ENCODE results near the gene LINGO3.
A peak's percentile ranks its signal among the peaks of the same experiment; 100 is the strongest.

LINGO3 gene

GRCh38 chr19:2305452-2306280 lies 2.3 kb downstream of the LINGO3 start:
- no peak for DNase-seq (ENCODE audit: low spot score)

GRCh38 chr19:2303211-2303798 lies 4.6 kb downstream of the LINGO3 start:
- DNase-seq (ENCODE audit: low spot score), result no peak

- no peak for DNase-seq (ENCODE audit: low spot score)
Measured at GRCh38 chr19:2302319-2303210, 5.4 kb downstream of the LINGO3 start.

GRCh38 chr19:2300533-2300932 lies 7.4 kb downstream of the LINGO3 start:
- no peak for DNase-seq (ENCODE audit: low spot score)

GRCh38 chr19:2296141-2296540 lies 11.8 kb downstream of the LINGO3 start:
- DNase-seq (ENCODE audit: low spot score), result no peak

GRCh38 chr19:2294687-2295335 lies 13.1 kb downstream of the LINGO3 start:
- no peak for DNase-seq (ENCODE audit: low spot score)

GRCh38 chr19:2291185-2291751 lies 16.7 kb downstream of the LINGO3 start:
- DNase-seq (ENCODE audit: low spot score), result no peak

GRCh38 chr19:2290441-2291184 lies 17.3 kb downstream of the LINGO3 start:
- no peak for DNase-seq (ENCODE audit: low spot score)

GRCh38 chr19:2289714-2290435 lies 18.1 kb downstream of the LINGO3 start:
- peak; percentile 47 for DNase-seq (ENCODE audit: low spot score)

- DNase-seq (ENCODE audit: low spot score), result no peak
Measured at GRCh38 chr19:2288818-2289713, 18.9 kb downstream of the LINGO3 start.

GRCh38 chr19:2288338-2288817 lies 19.6 kb downstream of the LINGO3 start:
- DNase-seq (ENCODE audit: low spot score), result no peak

GRCh38 chr19:2287585-2288337 lies 20.2 kb downstream of the LINGO3 start:
- no peak for DNase-seq (ENCODE audit: low spot score)

GRCh38 chr19:2286402-2287140 lies 21.4 kb downstream of the LINGO3 start:
- no peak for DNase-seq (ENCODE audit: low spot score)

GRCh38 chr19:2283835-2284507 lies 24.0 kb downstream of the LINGO3 start:
- DNase-seq (ENCODE audit: low spot score), result no peak

- no peak for DNase-seq (ENCODE audit: low spot score)
Measured at GRCh38 chr19:2282862-2283237, 25.1 kb downstream of the LINGO3 start.

- DNase-seq (ENCODE audit: low spot score), result no peak
Measured at GRCh38 chr19:2282062-2282861, 25.7 kb downstream of the LINGO3 start, which contains the start of gene PEAK3. PEAK3 (minus strand) TSS chr19:2282175; CDS start chr19:2280931, 1,244 bp downstream.

All from activated CD4-positive, alpha-beta T cell treated with anti-CD3 and anti-CD28 coated beads, Interleukin-2, Interleukin-4, amounts not matched to agents 100 ng/mL and 50 ng/mL, durations not matched to agents 16 hours and 8 hours (primary cell).